HL-60 (cell line): ENCODE measurements around the gene ITGA6.
A peak's percentile ranks its signal among the peaks of the same experiment; 100 is the strongest.

Experiments used
- DNase-seq, 2 experiments: peaks; one replicate each; pipeline ENCODE4 v3.0.0-alpha.2; 2010 to 2020; ENCODE audit warnings: low read depth in 1 of 2, low spot score in 1 of 2
- H3K27ac ChIP-seq: fragments of 250-450 bp; sonication (Bioruptor Pico); replicated peaks from 2 replicates; pipeline ENCODE4 v1.5.1; 2020; ENCODE audit warnings: mild to moderate bottlenecking, moderate library complexity
- H3K27me3 ChIP-seq: fragments of 250-450 bp; sonication (Bioruptor Pico); 2 replicates; pipeline ENCODE4 v1.5.1; 2021; ENCODE audit warnings: mild to moderate bottlenecking, moderate library complexity; ENCODE audit not compliant: insufficient read depth, poor library complexity, severe bottlenecking
- H3K4me3 ChIP-seq: replicated peaks from 2 replicates; pipeline ENCODE4 v1.5.1; 2011; ENCODE audit warnings: mild to moderate bottlenecking, control low read depth, low read length; ENCODE audit not compliant: insufficient read depth
- CTCF ChIP-seq: IDR thresholded peaks from one replicate; pipeline ENCODE4 v1.5.1; 2011; ENCODE audit warnings: low read length, control low read depth, inconsistent platforms; ENCODE audit not compliant: insufficient read depth
- GABPA ChIP-seq: IDR thresholded peaks from 2 replicates; pipeline ENCODE4 v1.6.1; 2012; ENCODE audit warnings: low read depth
- POLR2AphosphoS5 ChIP-seq: IDR thresholded peaks from 2 replicates; pipeline ENCODE4 v1.6.1; 2012; ENCODE audit warnings: low read depth
- REST ChIP-seq: IDR thresholded peaks from 2 replicates; pipeline ENCODE4 v1.6.1; 2012; ENCODE audit warnings: low read depth; ENCODE audit not compliant: insufficient replicate concordance
- SPI1 ChIP-seq: IDR thresholded peaks from 2 replicates; pipeline ENCODE4 v1.6.1; 2012; ENCODE audit warnings: low read depth, mild to moderate bottlenecking, borderline replicate concordance

Gene ITGA6

GRCh38 chr2:172460780-172461201 is 33.4 kb downstream of the ITGA6 start:
- H3K4me3 ChIP-seq: no peak overlapping the region
- H3K27me3 ChIP-seq: no peaks in the 10 kb centered on the region
- TF ChIP-seq POLR2AphosphoS5 (no peak), REST (no peak), GABPA (0 out of 2 replicates have a peak, but pooled peaks have one; percentile 14)
- peak overlapping the region; percentile 44 for H3K27ac ChIP-seq
- DNase-seq: peak; percentile 44 to 67

GRCh38 chr2:172461591-172462372 is 34.4 kb downstream of the ITGA6 start:
- DNase-seq: peak; percentile 44 to 71
- Histone ChIP-seq H3K27me3 (no peaks in the 10 kb centered on the region), H3K27ac (peak overlapping the region; percentile 44), H3K4me3 (no peak overlapping the region)
- TF ChIP-seq REST (no peak), GABPA (no peak), CTCF (peak; percentile 53), SPI1 (0 out of 2 replicates have a peak, but pooled peaks have one; percentile 27), POLR2AphosphoS5 (no peak)

- TF ChIP-seq GABPA (no peak), POLR2AphosphoS5 (no peak), SPI1 (no peak), REST (no peak), CTCF (no peak)
- no peaks in the 10 kb centered on the region for H3K27me3 ChIP-seq
- no peak for DNase-seq
- H3K4me3 ChIP-seq: no peak overlapping the region
- H3K27ac ChIP-seq: peak overlapping the region; percentile 11; the same call in 1 of the 2 replicates
These were observed 35.0 kb downstream of the ITGA6 start for GRCh38 chr2:172462373-172462848.
